ENCODE data around the gene MAP4K1. TPM values are rescaled to one million over a fixed set of nuclear protein-coding genes. Genes with fewer than 3 reads are reported as not detected.

MAP4K1 gene
- total and polyA plus RNA-seq, 7 donors = 0.36 to 1.4 (median 0.68) TPM

GRCh38 chr19:38654628-38655055 lies 36.9 kb upstream of the MAP4K1 start:
- Histone ChIP-seq H3K36me3 (ENCODE audit: insufficient read depth in 1 of 2, low read depth in 1 of 2) (no peaks in the 10 kb centered on the region), H3K4me1 (peaks cover 100% of the 10 kb centered on the region), H3K27ac (peak overlapping the region; percentile 95), H3K27me3 (ENCODE audit: insufficient read depth in 3 of 3, low read length in 2 of 3) (no peaks in the 10 kb centered on the region), H3K9me3 (no peaks in the 10 kb centered on the region), H3K4me3 (peak overlapping the region; percentile 86)
- intact Hi-C loops (cut with DNase I) = loop anchor here (5.0 kb wide), 2 partner anchors 38 to 63 kb away; no protein-coding TSS in a partner anchor
- TF ChIP-seq, protein P1, sequence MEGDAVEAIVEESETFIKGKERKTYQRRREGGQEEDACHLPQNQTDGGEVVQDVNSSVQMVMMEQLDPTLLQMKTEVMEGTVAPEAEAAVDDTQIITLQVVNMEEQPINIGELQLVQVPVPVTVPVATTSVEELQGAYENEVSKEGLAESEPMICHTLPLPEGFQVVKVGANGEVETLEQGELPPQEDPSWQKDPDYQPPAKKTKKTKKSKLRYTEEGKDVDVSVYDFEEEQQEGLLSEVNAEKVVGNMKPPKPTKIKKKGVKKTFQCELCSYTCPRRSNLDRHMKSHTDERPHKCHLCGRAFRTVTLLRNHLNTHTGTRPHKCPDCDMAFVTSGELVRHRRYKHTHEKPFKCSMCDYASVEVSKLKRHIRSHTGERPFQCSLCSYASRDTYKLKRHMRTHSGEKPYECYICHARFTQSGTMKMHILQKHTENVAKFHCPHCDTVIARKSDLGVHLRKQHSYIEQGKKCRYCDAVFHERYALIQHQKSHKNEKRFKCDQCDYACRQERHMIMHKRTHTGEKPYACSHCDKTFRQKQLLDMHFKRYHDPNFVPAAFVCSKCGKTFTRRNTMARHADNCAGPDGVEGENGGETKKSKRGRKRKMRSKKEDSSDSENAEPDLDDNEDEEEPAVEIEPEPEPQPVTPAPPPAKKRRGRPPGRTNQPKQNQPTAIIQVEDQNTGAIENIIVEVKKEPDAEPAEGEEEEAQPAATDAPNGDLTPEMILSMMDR (IDR thresholded peaks at IDR 0.05) = no peak
- no peak for DNase-seq
- 6 to 9% (median 8%) methylated on average over 6 of the region's 6 CpGs for WGBS, 3 donors
- peak in 1 of 4 donors; percentile 35 for ATAC-seq

DNA sequence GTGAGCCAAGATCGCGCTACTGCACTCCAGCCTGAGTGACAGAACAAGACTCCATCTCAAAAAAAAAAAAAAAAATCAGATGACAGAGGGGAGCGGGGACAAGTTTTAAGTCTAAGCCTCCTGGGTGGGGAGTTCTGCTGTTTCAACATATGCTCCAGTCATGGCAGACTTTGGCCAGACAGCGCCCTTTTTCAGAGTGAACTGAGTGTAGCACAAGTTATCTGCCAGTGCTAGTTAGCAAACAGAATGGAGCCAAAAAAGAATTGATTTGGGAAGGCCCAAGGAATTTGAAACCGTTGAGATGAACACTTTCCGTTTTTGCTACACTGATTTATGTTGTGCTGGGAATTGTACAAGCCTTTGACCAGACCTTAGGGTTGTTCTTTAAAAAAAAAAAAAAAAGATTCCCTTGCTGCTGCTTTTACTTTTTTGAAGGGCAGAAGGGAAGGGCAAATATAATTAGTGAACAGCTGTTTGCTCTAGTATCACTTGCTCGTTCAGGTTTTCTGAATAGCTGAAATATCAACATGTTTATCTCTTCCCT lies 35.3 kb upstream of the MAP4K1 start:
- Histone ChIP-seq H3K27me3 (ENCODE audit: insufficient read depth in 3 of 3, low read length in 2 of 3) (no peaks in the 10 kb centered on the region), H3K4me3 (peak overlapping the region; percentile 86), H3K36me3 (ENCODE audit: insufficient read depth in 1 of 2, low read depth in 1 of 2) (no peaks in the 10 kb centered on the region), H3K9me3 (no peaks in the 10 kb centered on the region), H3K27ac (peak overlapping the region; percentile 95), H3K4me1 (peaks cover 88% of the 10 kb centered on the region)
- DNase-seq = no peak
- TF ChIP-seq, protein P1 (IDR thresholded peaks at IDR 0.05) = no peak
- peak in 1 of 4 donors; percentile 25 for ATAC-seq
- intact Hi-C loops (cut with DNase I) = loop anchor here (5.0 kb wide), 2 partner anchors 39 to 64 kb away; no protein-coding TSS in a partner anchor
- WGBS, 3 donors = 13 to 22% (median 15%) methylated on average over 7 of the region's 7 CpGs

DNA sequence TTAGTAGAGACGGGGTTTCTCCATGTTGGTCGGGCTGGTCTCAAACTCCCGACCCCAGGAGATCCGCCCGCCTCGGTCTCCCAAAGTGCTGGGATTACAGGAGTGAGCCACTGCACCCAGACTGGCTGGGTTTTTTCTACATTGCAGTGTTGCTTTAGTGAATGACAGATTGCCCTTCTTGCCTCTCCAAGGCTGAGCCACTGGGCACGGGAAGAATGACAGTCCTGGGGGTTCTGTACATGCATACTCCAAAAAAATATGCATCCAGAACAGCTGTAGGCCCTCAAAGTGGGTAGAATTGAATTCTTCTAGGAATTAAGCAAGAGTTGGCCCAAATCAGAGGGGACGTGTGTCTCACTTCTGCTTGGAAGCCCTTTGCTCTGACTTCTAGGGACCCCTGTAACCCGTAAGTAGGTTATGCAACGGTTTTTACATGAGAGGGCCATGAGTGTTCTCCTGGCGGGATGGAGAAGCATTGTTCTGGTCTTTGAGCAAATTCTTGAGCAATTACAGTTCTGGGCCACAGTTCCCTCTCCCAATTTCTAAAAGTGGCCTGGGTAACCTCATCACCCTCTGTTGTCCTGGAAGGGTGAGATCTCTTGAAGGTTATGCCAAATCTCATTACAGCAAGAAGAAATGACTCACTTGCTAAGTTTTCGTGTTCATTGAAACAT lies 33.3 kb upstream of the MAP4K1 start:
- H3K27me3 ChIP-seq (ENCODE audit: insufficient read depth in 3 of 3, low read length in 2 of 3) = no peaks in the 10 kb centered on the region
- 44 to 60% (median 44%) methylated on average over 12 of the region's 12 CpGs for WGBS, 3 donors
- ATAC-seq (peak; percentile 39 to 69 (median 58)), DNase-seq (no peak)
- TF ChIP-seq, protein P1 (IDR thresholded peaks at IDR 0.05) = no peak
- H3K4me3 ChIP-seq = peak overlapping the region; percentile 86
- H3K27ac ChIP-seq = peak overlapping the region; percentile 95
- H3K9me3 ChIP-seq = no peaks in the 10 kb centered on the region
- no peaks in the 10 kb centered on the region for H3K36me3 ChIP-seq (ENCODE audit: insufficient read depth in 1 of 2, low read depth in 1 of 2)
- H3K4me1 ChIP-seq = peaks cover 67% of the 10 kb centered on the region
- intact Hi-C loops (cut with DNase I) = loop anchor here (5.0 kb wide), 2 partner anchors 41 to 66 kb away; no protein-coding TSS in a partner anchor

DNA sequence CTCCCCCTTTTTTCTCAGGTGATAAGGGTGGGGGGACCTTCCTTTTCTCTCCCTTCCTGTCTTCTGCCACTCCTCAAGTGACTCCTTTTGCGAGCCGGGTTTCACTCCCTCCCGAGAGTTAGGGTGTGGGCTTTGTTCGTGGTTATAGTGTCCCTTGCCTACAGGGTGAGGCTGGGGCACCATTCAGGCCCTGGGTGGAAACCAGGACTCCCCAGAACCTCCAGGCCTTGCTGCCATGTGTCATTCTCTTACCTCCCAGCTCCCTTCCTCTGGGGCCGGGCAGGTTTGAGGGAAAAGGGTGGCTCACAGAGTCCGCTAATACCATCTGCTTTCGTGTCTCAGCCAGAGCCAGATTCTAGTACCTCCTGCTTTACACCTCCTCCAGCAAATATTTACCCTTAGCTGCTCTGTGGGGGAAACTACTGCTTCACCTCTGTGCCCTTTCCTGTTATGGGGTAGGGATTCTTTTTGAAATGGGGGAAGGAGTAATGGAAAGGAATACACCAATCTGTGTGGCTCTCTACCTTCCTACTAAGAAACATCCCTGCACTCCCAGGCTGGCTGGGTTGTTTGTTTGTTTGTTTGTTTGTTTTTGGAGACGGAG lies 32.5 kb upstream of the MAP4K1 start:
- Histone ChIP-seq H3K27me3 (ENCODE audit: insufficient read depth in 3 of 3, low read length in 2 of 3) (no peaks in the 10 kb centered on the region), H3K27ac (peak overlapping the region; percentile 95), H3K4me3 (peak overlapping the region; percentile 86), H3K36me3 (ENCODE audit: insufficient read depth in 1 of 2, low read depth in 1 of 2) (no peaks in the 10 kb centered on the region), H3K4me1 (peaks cover 60% of the 10 kb centered on the region), H3K9me3 (no peaks in the 10 kb centered on the region)
- 9 to 24% (median 14%) methylated on average over 8 of the region's 8 CpGs for WGBS, 3 donors
- ATAC-seq (no peak), DNase-seq (no peak)
- TF ChIP-seq, protein P1 (IDR thresholded peaks at IDR 0.05) = no peak
- intact Hi-C loops (cut with DNase I) = loop anchor here (5.0 kb wide), 2 partner anchors 42 to 67 kb away; no protein-coding TSS in a partner anchor
